ENCODE data around the gene MYO9A. TPM values are rescaled to one million over a fixed set of nuclear protein-coding genes. Genes with fewer than 3 reads are reported as not detected.
A peak's percentile ranks its signal among the peaks of the same experiment; 100 is the strongest.

The MYO9A gene
- total and polyA plus RNA-seq, 10 of the 15 experiments (the other 5 are each of a cell fraction or from before 2014, with no cell fraction given) = 3.3 to 25.3 (median 12.2) TPM

- H3K9ac ChIP-seq (ENCODE audit: control insufficient read depth, insufficient read depth, low read length) = no peak overlapping the region
- ATAC-seq (no peak), FAIRE-seq (no peak), DNase-seq (ENCODE audit: low read depth, low spot score) (no peak)
- no peaks in the 10 kb centered on the region for H3K27me3 ChIP-seq (replicated peaks in 1 of 2; ENCODE audit: control insufficient read depth in 2 of 2, insufficient read depth in 2 of 2, low read length in 1 of 2)
- H2AFZ ChIP-seq (ENCODE audit: control insufficient read depth, low read depth, low read length) = no peak overlapping the region
- SMC1A ChIA-PET (ENCODE audit: uncharacterized antibody, unreplicated experiment) = interaction anchor here (0.6 to 1.8 kb wide), 7 partner anchors 9 to 543 kb away, joined by 3 to 13 read pairs (median 3); no protein-coding TSS in a partner anchor
- no peak overlapping the region for H3K27ac ChIP-seq (ENCODE audit: control insufficient read depth, insufficient read depth)
- no peak overlapping the region for H3K4me2 ChIP-seq (ENCODE audit: control insufficient read depth, insufficient read depth)
- RAD21 ChIA-PET (ENCODE audit: unreplicated experiment) = interaction anchor here (1.1 to 1.8 kb wide), 3 partner anchors 70 to 114 kb away, joined by 3 to 8 read pairs (median 7); no protein-coding TSS in a partner anchor
- TF ChIP-seq SUPT20H (IDR thresholded peaks at IDR 0.05; ENCODE audit: borderline replicate concordance, control insufficient read depth, low read depth, low read length) (no peak), HCFC1 (IDR thresholded peaks at IDR 0.05; ENCODE audit: low read length) (no peak), JUND (IDR thresholded peaks at IDR 0.05; ENCODE audit: low read depth, low read length) (no peak), ETV6 (conservative IDR thresholded peaks at IDR 0.05 in 1 of 2, IDR thresholded peaks at IDR 0.05 in 1 of 2; ENCODE audit: borderline replicate concordance in 1 of 2, low read depth in 1 of 2) (no peak), SPI1 (IDR thresholded peaks at IDR 0.05; ENCODE audit: borderline replicate concordance, insufficient read depth, low read depth, low read length) (no peak)
- intact Hi-C loops (cut with micrococcal nuclease; ENCODE audit: unreplicated experiment) (loop anchor here (2.0 kb wide), 1 partner anchor 115 kb away; no protein-coding TSS in a partner anchor), in situ Hi-C loops (cut with MboI) (no loop called here)
- POLR2A ChIA-PET = no interaction called here
- CTCF ChIA-PET = interaction anchor here (0.9 to 1.7 kb wide), 6 partner anchors 12 to 298 kb away, joined by 3 to 12 read pairs (median 4); partner anchors contain the start of genes MYO9A and SENP8
- no peaks in the 10 kb centered on the region; the same call in 1 of the 3 replicates for H3K9me3 ChIP-seq (replicated peaks; ENCODE audit: control insufficient read depth, insufficient read depth, low read length)
- no peaks in the 10 kb centered on the region for H3K4me1 ChIP-seq (ENCODE audit: control insufficient read depth, insufficient read depth, low read length)
- no peaks in the 10 kb centered on the region for H3K36me3 ChIP-seq (ENCODE audit: control insufficient read depth in 2 of 2, insufficient read depth in 2 of 2, low read length in 1 of 2)
- BruUV-seq (replicated peaks) = no TSS peak
- WGBS (ENCODE audit: insufficient coverage, insufficient replicate concordance, low lambda C conversion rate, missing lambda C conversion rate) = 50% methylated on average over 1 of the region's 1 CpG
- H3K4me3 ChIP-seq = no peak overlapping the region
- no peaks in the 10 kb centered on the region for H4K20me1 ChIP-seq (ENCODE audit: control insufficient read depth, insufficient read depth)
- no peaks in the 10 kb centered on the region for H3K79me2 ChIP-seq (ENCODE audit: control insufficient read depth, insufficient read depth, low read length)
Observed at GRCh38 chr15:72042054-72042453, 75.9 kb downstream of the MYO9A start.

DNA sequence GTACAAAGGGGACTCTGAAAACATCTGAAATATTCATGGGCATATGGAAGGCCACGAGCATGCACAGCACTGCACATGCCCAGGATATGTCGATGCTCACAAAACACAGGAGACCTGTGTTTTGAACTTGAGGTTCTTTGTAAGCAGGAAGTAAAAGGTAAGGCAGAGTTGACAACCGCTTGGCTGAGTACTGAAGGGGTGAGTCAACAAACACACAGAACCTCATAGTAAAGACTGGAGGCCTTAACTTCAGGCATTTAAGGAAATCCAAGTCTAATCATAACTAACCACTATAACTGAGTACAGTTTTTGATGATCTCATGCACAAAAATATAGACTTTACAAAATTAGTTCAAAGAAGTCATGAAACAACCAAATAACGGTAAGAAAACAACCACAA is 80.6 kb downstream of the MYO9A start:
- ChIA-PET POLR2A (no interaction called here), RAD21 (ENCODE audit: unreplicated experiment) (no interaction called here), SMC1A (ENCODE audit: uncharacterized antibody, unreplicated experiment) (no interaction called here), CTCF (interaction anchor here (0.6 to 1.9 kb wide), 2 partner anchors 119 to 259 kb away, joined by 3 to 4 read pairs; no protein-coding TSS in a partner anchor)
- FAIRE-seq (no peak), ATAC-seq (no peak), DNase-seq (ENCODE audit: low read depth, low spot score) (no peak)
- no peaks in the 10 kb centered on the region for H3K4me1 ChIP-seq (ENCODE audit: control insufficient read depth, insufficient read depth, low read length)
- no peak overlapping the region for H3K4me3 ChIP-seq
- H3K4me2 ChIP-seq (ENCODE audit: control insufficient read depth, insufficient read depth) = no peak overlapping the region
- no peaks in the 10 kb centered on the region for H3K36me3 ChIP-seq (ENCODE audit: control insufficient read depth in 2 of 2, insufficient read depth in 2 of 2, low read length in 1 of 2)
- no TSS peak for BruUV-seq (replicated peaks)
- in situ Hi-C loops (cut with MboI) = no loop called here
- no peak overlapping the region for H2AFZ ChIP-seq (ENCODE audit: control insufficient read depth, low read depth, low read length)
- H3K27ac ChIP-seq (ENCODE audit: control insufficient read depth, insufficient read depth) = no peak overlapping the region
- intact Hi-C loops (cut with micrococcal nuclease; ENCODE audit: unreplicated experiment) = no loop called here
- no peaks in the 10 kb centered on the region for H3K27me3 ChIP-seq (replicated peaks in 1 of 2; ENCODE audit: control insufficient read depth in 2 of 2, insufficient read depth in 2 of 2, low read length in 1 of 2)
- H4K20me1 ChIP-seq (ENCODE audit: control insufficient read depth, insufficient read depth) = no peaks in the 10 kb centered on the region
- H3K9me3 ChIP-seq (replicated peaks; ENCODE audit: control insufficient read depth, insufficient read depth, low read length) = no peaks in the 10 kb centered on the region; the same call in 1 of the 3 replicates
- H3K9ac ChIP-seq (ENCODE audit: control insufficient read depth, insufficient read depth, low read length) = no peak overlapping the region
- WGBS (ENCODE audit: insufficient coverage, insufficient replicate concordance, low lambda C conversion rate, missing lambda C conversion rate) = 65% methylated on average over 4 of the region's 4 CpGs
- no peaks in the 10 kb centered on the region for H3K79me2 ChIP-seq (ENCODE audit: control insufficient read depth, insufficient read depth, low read length)
- TF ChIP-seq KDM1A (IDR thresholded peaks at IDR 0.05; ENCODE audit: borderline replicate concordance) = no peak
- no peak for TF ChIP-seq PBX3 (IDR thresholded peaks at IDR 0.05; ENCODE audit: insufficient replicate concordance, low read depth, low read length)
- TF ChIP-seq GATAD2B (conservative IDR thresholded peaks at IDR 0.05; ENCODE audit: low read depth) = no peak
- peak; percentile 20; the same call in 1 of the 2 replicates for TF ChIP-seq RUNX3 (IDR thresholded peaks at IDR 0.05; ENCODE audit: low read length)
- TF ChIP-seq RB1 (IDR thresholded peaks at IDR 0.05; ENCODE audit: borderline replicate concordance) = no peak
- TF ChIP-seq CEBPB (IDR thresholded peaks at IDR 0.05; ENCODE audit: borderline replicate concordance in 1 of 2, low read depth in 2 of 2, low read length in 2 of 2) = no peak
- TF ChIP-seq HDAC6 (IDR thresholded peaks at IDR 0.05; ENCODE audit: unreplicated experiment) = no peak
- TF ChIP-seq BCL3 (IDR thresholded peaks at IDR 0.05; ENCODE audit: borderline replicate concordance, insufficient read depth, low read depth, low read length, poor library complexity, severe bottlenecking) = no peak

All from GM12878 (cell line).